A549 (cell line): ENCODE results near the gene ANO10. TPM values are rescaled to one million over a fixed set of nuclear protein-coding genes. Genes with fewer than 3 reads are reported as not detected.

ENCODE experiments used
- ATAC-seq, 2 experiments: fragments of 200-7000 bp in 1 of 2; fragments of >200 bp in 1 of 2; cut with Nextera tagmentation in 1 of 2; cut with Tn5 transposase in 1 of 2; 3 replicates each; pipeline versions ENCODE4 v1.8.0 to v1.9.1; 2018 to 2020; ENCODE audit warnings: mild to moderate bottlenecking in 1 of 2, moderate library complexity in 1 of 2
- CTCF ChIA-PET: fragments of 300-600 bp; sonication (Branson Sonifier 250); formaldehyde crosslinking; extraction: SDS; loops from one replicate; lab custom pipeline; 2021; ENCODE audit warnings: antibody characterized with exemption, inconsistent platforms; lab: Yijun Ruan, JAX
- POLR2A ChIA-PET: fragments of 350-600 bp; formaldehyde crosslinking; extraction: SDS; loops from one replicate; lab custom pipeline; 2021; ENCODE audit warnings: antibody characterized with exemption, inconsistent platforms; lab: Yijun Ruan, JAX
- DNase-seq, 2 experiments: peaks; one replicate each; pipeline versions ENCODE4 v3.0.0 to v3.0.0-alpha.2; 2011 to 2016; ENCODE audit warnings: low read depth in 1 of 2, low spot score in 1 of 2
- FAIRE-seq: peaks from 2 replicates; lab custom pipeline; 2011; peaks lifted over from hg19 to GRCh38; lab: Jason Lieb, UNC
- H3K27ac ChIP-seq, 2 experiments: fragments of >200 bp; sonication (Bioruptor Twin); formaldehyde crosslinking; 3 replicates each; pipeline ENCODE4 v1.5.1; 2016 to 2017
- H3K4me1 ChIP-seq: fragments of >200 bp; sonication (Bioruptor Twin); formaldehyde crosslinking; 3 replicates; pipeline ENCODE4 v1.6.1; 2016
- H3K4me2 ChIP-seq: fragments of >200 bp; sonication (Bioruptor Twin); formaldehyde crosslinking; 3 replicates; pipeline ENCODE4 v1.6.1; 2016
- H3K4me3 ChIP-seq: fragments of >200 bp; sonication (Bioruptor Twin); formaldehyde crosslinking; 3 replicates; pipeline ENCODE4 v1.5.1; 2016
- H3K9me3 ChIP-seq: fragments of >200 bp; sonication (Bioruptor Twin); formaldehyde crosslinking; 3 replicates; pipeline ENCODE4 v1.6.1; 2016
- CBX2 ChIP-seq: fragments of 200-600 bp; sonication (generic); IDR thresholded peaks from 2 replicates; pipeline ENCODE4 v1.6.1; 2016; ENCODE audit warnings: low read depth, mild to moderate bottlenecking, borderline replicate concordance
- CHD4 ChIP-seq: fragments of 200-600 bp; sonication (generic); IDR thresholded peaks from 2 replicates; pipeline ENCODE4 v1.6.1; 2016; ENCODE audit warnings: antibody characterized with exemption, mild to moderate bottlenecking, borderline replicate concordance
- EP300 ChIP-seq, 2 experiments: fragments of >200 bp; sonication (Bioruptor Twin); formaldehyde crosslinking; IDR thresholded peaks; 2 replicates in 1 of 2; 3 replicates in 1 of 2; pipeline ENCODE4 v1.6.1; 2016 to 2017
- FOXS1 ChIP-seq: fragments of 250-450 bp; sonication (Bioruptor Pico); IDR thresholded peaks from 2 replicates; pipeline ENCODE4 v1.5.0; 2020; ENCODE audit warnings: mild to moderate bottlenecking, moderate library complexity
- GATA3 ChIP-seq: IDR thresholded peaks from 2 replicates; pipeline ENCODE4 v1.6.1; 2012; ENCODE audit warnings: borderline replicate concordance
- HDAC2 ChIP-seq: fragments of 200-600 bp; sonication (generic); IDR thresholded peaks from 2 replicates; pipeline ENCODE4 v1.6.1; 2016
- JUN ChIP-seq, 2 experiments: fragments of >200 bp; sonication (Bioruptor Twin); formaldehyde crosslinking; IDR thresholded peaks; 2 replicates in 1 of 2; 3 replicates in 1 of 2; pipeline ENCODE4 v1.6.1; 2016 to 2017
- MYC ChIP-seq: IDR thresholded peaks from 2 replicates; pipeline ENCODE4 v1.6.1; 2012; ENCODE audit warnings: mild to moderate bottlenecking, inconsistent platforms, low read length, improper control_type of control experiment, borderline replicate concordance
- PHF8 ChIP-seq: fragments of 200-600 bp; sonication (generic); IDR thresholded peaks from 2 replicates; pipeline ENCODE4 v1.6.1; 2016; ENCODE audit warnings: low read depth, mild to moderate bottlenecking, antibody characterized with exemption, moderate library complexity, borderline replicate concordance
- POLR2A ChIP-seq: IDR thresholded peaks from 2 replicates; pipeline ENCODE4 v1.6.1; 2012; ENCODE audit warnings: mild to moderate bottlenecking, low read length
- RAD21 ChIP-seq, 2 experiments: fragments of >200 bp in 1 of 2; sonication (Bioruptor Twin) in 1 of 2; formaldehyde crosslinking in 1 of 2; IDR thresholded peaks in 1 of 2; conservative IDR thresholded peaks in 1 of 2; 2 replicates in 1 of 2; 3 replicates in 1 of 2; pipeline ENCODE4 v1.6.1; 2012 to 2018; ENCODE audit warnings: inconsistent platforms in 1 of 2
- SREBF2 ChIP-seq: fragments of 450-650 bp; IDR thresholded peaks from 2 replicates; pipeline ENCODE4 v1.6.1; 2014; ENCODE audit warnings: mild to moderate bottlenecking, moderate library complexity
- TFCP2L1 ChIP-seq: fragments of 250-450 bp; sonication (Bioruptor Pico); IDR thresholded peaks from 2 replicates; pipeline ENCODE4 v1.5.0; 2021; ENCODE audit warnings: mild to moderate bottlenecking
- ZC3H11A ChIP-seq: fragments of 450-650 bp; IDR thresholded peaks from 2 replicates; pipeline ENCODE4 v1.6.1; 2014; ENCODE audit warnings: antibody characterized with exemption, mild to moderate bottlenecking
- WGBS: methylation state at CpG from one replicate; pipeline ENCODE4 v1.1.6; 2017; ENCODE audit errors: missing lambda C conversion rate; 5-methylcytosine and 5-hydroxymethylcytosine counted together
- polyA plus RNA-seq, 4 experiments: library from polyadenylated mRNA; depleted of rRNA in 3 of 4; stranded (reverse); fragments of >200 nt; fragmentation: RNase III in 1 of 4; extraction: RNeasy Plus Mini Kit Qiagen cat#74134 plus additional on column Dnase treatment in 1 of 4; gene quantifications; 2 replicates in 3 of 4; 3 replicates in 1 of 4; pipeline ENCODE4 v1.2.3, GENCODE V29; 2011 to 2017
- TF ChIP-seq, protein P1 (sequence below): fragments of 250-450 bp; sonication (Bioruptor Pico); IDR thresholded peaks from 2 replicates; pipeline ENCODE4 v1.5.0; 2020; ENCODE audit warnings: low read depth, mild to moderate bottlenecking, moderate library complexity
- TF ChIP-seq, protein P2 (sequence below): fragments of 200-600 bp; sonication (generic); IDR thresholded peaks from 2 replicates; pipeline ENCODE4 v1.6.1; 2016; ENCODE audit warnings: antibody characterized with exemption, mild to moderate bottlenecking, moderate library complexity
- TF ChIP-seq, protein P3 (sequence below): fragments of 450-650 bp; IDR thresholded peaks from 2 replicates; pipeline ENCODE4 v1.6.1; 2014; ENCODE audit warnings: antibody characterized with exemption

Gene ANO10
- polyA plus RNA-seq, 2 of the 4 experiments (the other 2 are of a cell fraction): 20.0 to 22.8 TPM

DNA sequence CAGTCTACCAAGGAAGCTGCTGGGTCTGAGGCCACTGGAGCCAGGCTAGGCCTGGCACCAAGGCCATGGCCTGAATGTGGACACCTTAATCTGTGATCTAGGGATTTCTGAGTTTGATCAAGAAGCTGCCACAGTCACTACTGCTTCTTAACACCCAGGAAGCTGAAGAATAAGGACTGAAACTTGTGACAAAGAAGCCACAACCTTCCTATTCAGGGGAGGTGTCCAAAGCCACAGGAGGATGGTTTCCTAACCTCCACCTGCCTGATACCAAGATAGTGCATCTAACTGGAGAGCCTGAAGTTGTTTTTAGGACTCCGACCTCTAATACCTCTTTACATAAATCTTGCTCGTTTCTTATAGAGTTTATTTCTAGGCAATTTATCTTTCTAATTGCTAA, 5.5 kb upstream of the ANO10 start:
- Histone ChIP-seq H3K27ac (peak overlapping the region in 1 of 2 experiments; percentile 70; a peak in 3 of 6 replicates), H3K4me1 (peaks cover 40% of the 10 kb centered on the region), H3K4me3 (no peak overlapping the region), H3K4me2 (no peak overlapping the region), H3K9me3 (no peaks in the 10 kb centered on the region; the same call in 2 of the 3 replicates)
- no peak for FAIRE-seq
- no peak for ATAC-seq
- CTCF ChIA-PET: no interaction called here
- TF ChIP-seq, protein P1, sequence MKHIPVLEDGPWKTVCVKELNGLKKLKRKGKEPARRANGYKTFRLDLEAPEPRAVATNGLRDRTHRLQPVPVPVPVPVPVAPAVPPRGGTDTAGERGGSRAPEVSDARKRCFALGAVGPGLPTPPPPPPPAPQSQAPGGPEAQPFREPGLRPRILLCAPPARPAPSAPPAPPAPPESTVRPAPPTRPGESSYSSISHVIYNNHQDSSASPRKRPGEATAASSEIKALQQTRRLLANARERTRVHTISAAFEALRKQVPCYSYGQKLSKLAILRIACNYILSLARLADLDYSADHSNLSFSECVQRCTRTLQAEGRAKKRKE (CRISPR knock-in tag): no peak
- no peak for TF ChIP-seq CHD4
- TF ChIP-seq SREBF2: no peak
- no peak for TF ChIP-seq RAD21 (conservative IDR thresholded peaks at IDR 0.05 in 1 of 2, IDR thresholded peaks at IDR 0.05 in 1 of 2)
- TF ChIP-seq EP300 (IDR thresholded peaks at IDR 0.05): no peak
- TF ChIP-seq TFCP2L1 (CRISPR knock-in tag): no peak
- no peak for TF ChIP-seq GATA3
- TF ChIP-seq JUN (IDR thresholded peaks at IDR 0.05): no peak
- TF ChIP-seq, protein P2, sequence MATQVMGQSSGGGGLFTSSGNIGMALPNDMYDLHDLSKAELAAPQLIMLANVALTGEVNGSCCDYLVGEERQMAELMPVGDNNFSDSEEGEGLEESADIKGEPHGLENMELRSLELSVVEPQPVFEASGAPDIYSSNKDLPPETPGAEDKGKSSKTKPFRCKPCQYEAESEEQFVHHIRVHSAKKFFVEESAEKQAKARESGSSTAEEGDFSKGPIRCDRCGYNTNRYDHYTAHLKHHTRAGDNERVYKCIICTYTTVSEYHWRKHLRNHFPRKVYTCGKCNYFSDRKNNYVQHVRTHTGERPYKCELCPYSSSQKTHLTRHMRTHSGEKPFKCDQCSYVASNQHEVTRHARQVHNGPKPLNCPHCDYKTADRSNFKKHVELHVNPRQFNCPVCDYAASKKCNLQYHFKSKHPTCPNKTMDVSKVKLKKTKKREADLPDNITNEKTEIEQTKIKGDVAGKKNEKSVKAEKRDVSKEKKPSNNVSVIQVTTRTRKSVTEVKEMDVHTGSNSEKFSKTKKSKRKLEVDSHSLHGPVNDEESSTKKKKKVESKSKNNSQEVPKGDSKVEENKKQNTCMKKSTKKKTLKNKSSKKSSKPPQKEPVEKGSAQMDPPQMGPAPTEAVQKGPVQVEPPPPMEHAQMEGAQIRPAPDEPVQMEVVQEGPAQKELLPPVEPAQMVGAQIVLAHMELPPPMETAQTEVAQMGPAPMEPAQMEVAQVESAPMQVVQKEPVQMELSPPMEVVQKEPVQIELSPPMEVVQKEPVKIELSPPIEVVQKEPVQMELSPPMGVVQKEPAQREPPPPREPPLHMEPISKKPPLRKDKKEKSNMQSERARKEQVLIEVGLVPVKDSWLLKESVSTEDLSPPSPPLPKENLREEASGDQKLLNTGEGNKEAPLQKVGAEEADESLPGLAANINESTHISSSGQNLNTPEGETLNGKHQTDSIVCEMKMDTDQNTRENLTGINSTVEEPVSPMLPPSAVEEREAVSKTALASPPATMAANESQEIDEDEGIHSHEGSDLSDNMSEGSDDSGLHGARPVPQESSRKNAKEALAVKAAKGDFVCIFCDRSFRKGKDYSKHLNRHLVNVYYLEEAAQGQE: no peak
- TF ChIP-seq FOXS1: no peak
- no peak for TF ChIP-seq HDAC2
- no peak for TF ChIP-seq ZC3H11A
- TF ChIP-seq MYC: no peak
- TF ChIP-seq, protein P3, sequence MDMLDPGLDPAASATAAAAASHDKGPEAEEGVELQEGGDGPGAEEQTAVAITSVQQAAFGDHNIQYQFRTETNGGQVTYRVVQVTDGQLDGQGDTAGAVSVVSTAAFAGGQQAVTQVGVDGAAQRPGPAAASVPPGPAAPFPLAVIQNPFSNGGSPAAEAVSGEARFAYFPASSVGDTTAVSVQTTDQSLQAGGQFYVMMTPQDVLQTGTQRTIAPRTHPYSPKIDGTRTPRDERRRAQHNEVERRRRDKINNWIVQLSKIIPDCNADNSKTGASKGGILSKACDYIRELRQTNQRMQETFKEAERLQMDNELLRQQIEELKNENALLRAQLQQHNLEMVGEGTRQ: no peak
- no peak for TF ChIP-seq POLR2A
- TF ChIP-seq, all 56 proteins: peak for 0
- 79% methylated on average over 2 of the region's 2 CpGs for WGBS
- DNase-seq: no peak
- POLR2A ChIA-PET: no interaction called here

DNA sequence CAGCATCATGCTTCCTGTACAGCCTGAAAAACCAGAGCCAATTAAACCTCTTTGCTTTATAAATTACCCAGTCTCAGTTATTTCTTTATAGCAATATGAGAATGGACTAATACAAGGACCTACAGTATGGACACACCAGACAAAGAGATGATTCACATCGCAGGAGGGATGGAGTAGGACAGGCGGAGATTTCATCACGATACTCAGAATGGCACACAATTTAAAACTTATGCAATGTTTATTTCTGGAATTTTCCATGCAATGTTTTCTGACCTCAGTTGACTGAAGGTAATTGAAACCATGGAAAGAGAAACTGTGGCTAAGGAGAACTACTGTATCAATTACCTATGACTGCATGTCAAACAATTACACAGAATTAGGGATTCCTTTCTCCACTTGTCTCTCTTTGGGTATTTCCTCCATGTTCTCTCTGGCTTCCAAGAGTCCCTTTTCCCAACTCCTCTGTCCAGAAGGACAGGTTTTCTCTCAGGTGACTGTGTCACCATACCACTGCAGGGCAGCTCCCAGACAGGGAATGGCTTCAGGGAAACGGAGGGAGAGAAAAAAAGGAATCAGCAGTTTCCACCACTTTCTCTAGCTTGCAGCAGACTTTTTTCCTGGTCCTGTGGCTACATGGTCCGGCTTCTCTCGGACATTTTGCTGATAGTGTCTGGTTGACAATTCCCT, 3.0 kb upstream of the ANO10 start:
- no peak for DNase-seq
- no peak for TF ChIP-seq CBX2
- TF ChIP-seq PHF8: no peak
- TF ChIP-seq, protein P1 (CRISPR knock-in tag): no peak
- H3K4me3 ChIP-seq: no peak overlapping the region
- H3K4me2 ChIP-seq: no peak overlapping the region
- H3K27ac ChIP-seq: 0 out of 6 replicates have a peak overlapping the region, but pooled peaks of 1 of the 2 experiments have one; percentile 16
- peaks cover 20% of the 10 kb centered on the region for H3K4me1 ChIP-seq
- 95% methylated on average over 6 of the region's 6 CpGs for WGBS
- no peak for FAIRE-seq
- no peaks in the 10 kb centered on the region; the same call in 2 of the 3 replicates for H3K9me3 ChIP-seq
- ChIA-PET POLR2A (no interaction called here), CTCF (no interaction called here)
- no peak for ATAC-seq
